GM12878 (cell line): ENCODE measurements around the gene LRP1B. TPM values are rescaled to one million over a fixed set of nuclear protein-coding genes. Genes with fewer than 3 reads are reported as not detected.

Experiments
- ATAC-seq: fragments of 200-7000 bp; cut with Tn5 transposase; 3 replicates; pipeline ENCODE4 v1.9.1; 2020; ENCODE audit warnings: mild to moderate bottlenecking, moderate library complexity
- BruUV-seq: library from RNA; stranded (reverse); fragments of 400-500 nt; replicated peaks from 2 replicates; lab custom pipeline; 2021; lab: Mats Ljungman, UMichigan
- CTCF ChIA-PET: fragments of 300-600 bp; sonication (Branson Sonifier 250); formaldehyde crosslinking; extraction: SDS; loops from one replicate; lab custom pipeline; 2021; ENCODE audit warnings: inconsistent platforms; lab: Yijun Ruan, JAX
- POLR2A ChIA-PET: fragments of 350-600 bp; formaldehyde crosslinking; extraction: SDS; loops from one replicate; lab custom pipeline; 2021; ENCODE audit warnings: inconsistent platforms; lab: Charles Lee
- RAD21 ChIA-PET: fragments of 300-600 bp; sonication (Branson Sonifier 250); formaldehyde crosslinking; loops from one replicate; lab custom pipeline; 2023; ENCODE audit warnings: antibody characterized with exemption; ENCODE audit not compliant: unreplicated experiment; lab: Charles Lee
- SMC1A ChIA-PET: fragments of 300-600 bp; sonication (Branson Sonifier 250); formaldehyde crosslinking; loops from one replicate; lab custom pipeline; 2023; ENCODE audit not compliant: unreplicated experiment, uncharacterized antibody; lab: Charles Lee
- DNase-seq: peaks from one replicate; pipeline ENCODE4 v3.0.0-alpha.2; 2011; ENCODE audit warnings: low read depth, low spot score
- FAIRE-seq: peaks from 3 replicates; lab custom pipeline; 2011; peaks lifted over from hg19 to GRCh38; lab: Jason Lieb, UNC
- H2AFZ ChIP-seq: 2 replicates; pipeline ENCODE4 v1.6.0; 2011; ENCODE audit warnings: low read depth, low read length, control low read depth; ENCODE audit not compliant: control insufficient read depth
- H3K27ac ChIP-seq: 2 replicates; pipeline ENCODE4 v1.5.1; 2011; ENCODE audit warnings: control low read depth; ENCODE audit not compliant: control insufficient read depth, insufficient read depth
- H3K27me3 ChIP-seq, 2 experiments: replicated peaks in 1 of 2; 2 replicates each; pipeline versions ENCODE4 v1.6.0 to v1.6.1; 2011; ENCODE audit warnings: low read length in 1 of 2; ENCODE audit not compliant: control insufficient read depth in 2 of 2, insufficient read depth in 2 of 2
- H3K36me3 ChIP-seq, 2 experiments: 2 replicates each; pipeline ENCODE4 v1.5.1; 2011; ENCODE audit warnings: low read length in 1 of 2; ENCODE audit not compliant: control insufficient read depth in 2 of 2, insufficient read depth in 2 of 2
- H3K4me1 ChIP-seq: 2 replicates; pipeline ENCODE4 v1.6.1; 2011; ENCODE audit warnings: mild to moderate bottlenecking, low read length, moderate library complexity, mixed read lengths; ENCODE audit not compliant: control insufficient read depth, insufficient read depth
- H3K4me2 ChIP-seq: 2 replicates; pipeline ENCODE4 v1.6.0; 2011; ENCODE audit warnings: control low read depth; ENCODE audit not compliant: control insufficient read depth, insufficient read depth
- H3K4me3 ChIP-seq: fragments of 200-600 bp; sonication (generic); 2 replicates; pipeline ENCODE4 v1.5.1; 2016
- H3K79me2 ChIP-seq: 2 replicates; pipeline ENCODE4 v1.6.0; 2011; ENCODE audit warnings: low read length; ENCODE audit not compliant: control insufficient read depth, insufficient read depth
- H3K9ac ChIP-seq: 2 replicates; pipeline ENCODE4 v1.8.0; 2011; ENCODE audit warnings: low read length, control low read depth, mixed read lengths; ENCODE audit not compliant: control insufficient read depth, insufficient read depth
- H3K9me3 ChIP-seq: replicated peaks from 3 replicates; pipeline ENCODE4 v1.5.1; 2011; ENCODE audit warnings: mild to moderate bottlenecking, low read length; ENCODE audit not compliant: control insufficient read depth, insufficient read depth
- H4K20me1 ChIP-seq: 2 replicates; pipeline ENCODE4 v1.6.0; 2011; ENCODE audit not compliant: control insufficient read depth, insufficient read depth
- EZH2 ChIP-seq: IDR thresholded peaks from 2 replicates; pipeline ENCODE4 v1.6.1; 2012; ENCODE audit warnings: low read depth, mild to moderate bottlenecking, control low read depth, inconsistent platforms, low read length, borderline replicate concordance; ENCODE audit not compliant: control insufficient read depth
- FOXM1 ChIP-seq: IDR thresholded peaks from 2 replicates; pipeline ENCODE4 v1.6.1; 2012; ENCODE audit warnings: low read depth, mild to moderate bottlenecking, inconsistent platforms, low read length, moderate library complexity
- HDAC2 ChIP-seq: fragments of 200-600 bp; sonication (generic); IDR thresholded peaks from 2 replicates; pipeline ENCODE4 v1.6.1; 2017
- IRF4 ChIP-seq: IDR thresholded peaks from 2 replicates; pipeline ENCODE4 v1.6.1; 2011; ENCODE audit warnings: low read depth, low read length
- MYB ChIP-seq: fragments of 150-350 bp; IDR thresholded peaks from 2 replicates; pipeline ENCODE4 v1.6.1; 2014; ENCODE audit warnings: mild to moderate bottlenecking, low read depth, low read length, borderline replicate concordance
- NR2F1 ChIP-seq: fragments of 450-650 bp; conservative IDR thresholded peaks from 2 replicates; pipeline ENCODE4 v1.6.1; 2017; ENCODE audit warnings: mild to moderate bottlenecking
- PML ChIP-seq: IDR thresholded peaks from 2 replicates; pipeline ENCODE4 v1.6.1; 2012; ENCODE audit warnings: low read length, inconsistent platforms
- STAT1 ChIP-seq: fragments of 450-650 bp; conservative IDR thresholded peaks from 2 replicates; pipeline ENCODE4 v1.6.1; 2014; ENCODE audit warnings: antibody characterized with exemption, mild to moderate bottlenecking
- TARDBP ChIP-seq: IDR thresholded peaks from 2 replicates; pipeline ENCODE4 v1.6.1; 2016; ENCODE audit warnings: borderline replicate concordance
- ZBTB33 ChIP-seq: fragments of 450-650 bp; IDR thresholded peaks from 2 replicates; pipeline ENCODE4 v1.6.1; 2017; ENCODE audit warnings: mild to moderate bottlenecking
- WGBS: methylation state at CpG from one replicate; pipeline ENCODE4 v1.1.6; 2016; ENCODE audit warnings: low lambda C conversion rate; ENCODE audit not compliant: insufficient replicate concordance, insufficient coverage; ENCODE audit errors: missing lambda C conversion rate; 5-methylcytosine and 5-hydroxymethylcytosine counted together
- in situ Hi-C: fragments of 300-500 bp; cut with MboI; formaldehyde crosslinking; loops from 9 replicates; pipeline ENCODE4 v1.14.3; 2018; ENCODE audit warnings: mixed read lengths
- intact Hi-C: fragments of 100-400 bp; cut with micrococcal nuclease; formaldehyde crosslinking; loops from one replicate; pipeline ENCODE4 v1.14.2; 2022; ENCODE audit not compliant: unreplicated experiment
- polyA plus RNA-seq, 11 experiments: library from polyadenylated mRNA; depleted of rRNA in 4 of 11; unstranded in 6 of 11; stranded (reverse) in 5 of 11; fragments of >200 nt; fragmentation: Nextera tagmentation in 4 of 11; fragmentation: Illumina TruSeq in 1 of 11; extraction: Ambion mirVana in 4 of 11; extraction: Trizol in 1 of 11; gene quantifications; 1 replicate in 1 of 11; 2 replicates in 10 of 11; pipeline versions ENCODE4 v1.2.1 to v1.2.3, GENCODE V29; 2011 to 2016; ENCODE audit warnings: inconsistent platforms in 2 of 11, missing spikeins in 2 of 11, low read depth in 1 of 11
- total RNA-seq, 4 experiments: library from RNA; depleted of rRNA in 3 of 4; stranded (reverse); fragments of >200 nt in 3 of 4; fragmentation: Illumina TruSeq in 1 of 4; extraction: Trizol in 1 of 4; gene quantifications; 2 replicates each; pipeline versions ENCODE4 v1.2.1 to v1.2.3, GENCODE V29; 2013 to 2021

LRP1B gene
- total and polyA plus RNA-seq, 10 of the 15 experiments (the other 5 are each of a cell fraction or from before 2014, with no cell fraction given) = under 0.01 to 0.06 (median 0.03) TPM; not detected in 5

- H4K20me1 ChIP-seq = no peaks in the 10 kb centered on the region
- no peak overlapping the region for H3K9ac ChIP-seq
- in situ Hi-C loops (no loop called here), intact Hi-C loops (no loop called here)
- H3K27me3 ChIP-seq = no peaks in the 10 kb centered on the region
- BruUV-seq = no TSS peak
- H3K9me3 ChIP-seq = no peaks in the 10 kb centered on the region
- H3K36me3 ChIP-seq = no peaks in the 10 kb centered on the region
- no peaks in the 10 kb centered on the region for H3K4me1 ChIP-seq
- ChIA-PET SMC1A (no interaction called here), RAD21 (no interaction called here), CTCF (no interaction called here), POLR2A (no interaction called here)
- DNase-seq = no peak
- no peaks in the 10 kb centered on the region for H3K79me2 ChIP-seq
- H2AFZ ChIP-seq = no peak overlapping the region
- no peak for ATAC-seq
- no peak overlapping the region for H3K4me3 ChIP-seq
- no peak overlapping the region for H3K27ac ChIP-seq
- H3K4me2 ChIP-seq = no peak overlapping the region
- TF ChIP-seq HDAC2 (no peak), ZBTB33 (no peak), EZH2 (no peak), TARDBP (no peak), NR2F1 (no peak), IRF4 (no peak), MYB (no peak), FOXM1 (no peak), PML (no peak), STAT1 (no peak)
- TF ChIP-seq, all 136 proteins: peak for 0
- no peak for FAIRE-seq
- WGBS = 24% methylated on average over 4 of the region's 4 CpGs
Observed at GRCh38 chr2:140462990-140463389, 1667.8 kb downstream of the LRP1B start.
